ENCODE measurements around the gene ZNF319.

GRCh38 chr16:57977418-57978069 lies 22.9 kb downstream of the ZNF319 start:
- TF ChIP-seq RFX5 (IDR thresholded peaks at IDR 0.05; ENCODE audit: low read depth, low read length) (no peak), CTCF (conservative IDR thresholded peaks at IDR 0.05; ENCODE audit: low read depth, low read length) (no peak), POLR2A (IDR thresholded peaks at IDR 0.05; ENCODE audit: low read depth, low read length) (no peak), MXI1 (IDR thresholded peaks at IDR 0.05; ENCODE audit: borderline replicate concordance, low read depth, low read length) (no peak)
